Stimulated activated CD8-positive, alpha-beta memory T cell treated with anti-CD3 and anti-CD28 coated beads, Interleukin-4, amount 100 ng/mL, for 1 hour (primary cell): ENCODE results near the gene ATG9B.
"Not testable (repeated sequence)": the region's sequence is repeated elsewhere in the genome, so short reads cannot be mapped to it uniquely, and the experiment has no call there.

ENCODE experiments used
- DNase-seq, 2 donors: peaks; one replicate each; pipeline ENCODE4 v3.0.0-alpha.2; 2020; ENCODE audit warnings: low read depth in 2 of 2, low spot score in 1 of 2

The ATG9B gene

DNA sequence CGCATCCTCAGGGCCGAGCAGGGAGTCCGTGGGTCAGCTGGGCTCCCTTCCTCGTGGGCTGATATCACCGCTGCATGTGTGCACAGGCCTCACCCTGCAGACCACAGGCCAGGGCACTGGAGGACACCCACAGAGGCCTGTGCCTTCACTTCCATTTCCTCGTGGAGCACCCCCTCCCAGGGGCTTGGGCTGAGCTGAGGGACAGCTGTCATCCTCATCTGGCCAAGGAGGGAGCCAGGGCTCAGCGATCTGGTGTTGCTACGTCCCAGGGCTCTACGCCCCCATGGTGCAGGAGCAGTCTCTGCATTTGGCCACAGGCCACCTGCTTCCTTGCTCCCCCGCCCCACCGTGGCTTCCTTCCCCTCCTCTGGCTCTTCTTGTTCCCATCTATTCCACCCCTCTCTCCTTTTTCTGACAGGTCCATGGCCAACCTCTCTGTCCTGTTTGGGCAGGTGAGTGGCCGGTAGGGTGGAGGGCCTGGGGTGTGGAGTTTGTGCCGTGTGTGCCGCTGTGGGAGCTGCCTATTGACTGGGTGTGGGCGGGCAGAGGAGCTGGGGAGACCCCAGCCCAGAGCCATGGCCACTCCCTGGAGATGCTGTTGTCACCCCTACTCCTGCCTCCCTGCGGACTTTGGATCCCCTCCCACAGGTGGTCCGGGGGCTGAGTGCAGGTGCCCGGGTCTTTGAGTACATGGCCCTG is 15.7 kb upstream of the ATG9B start:
- no peak for DNase-seq

DNA sequence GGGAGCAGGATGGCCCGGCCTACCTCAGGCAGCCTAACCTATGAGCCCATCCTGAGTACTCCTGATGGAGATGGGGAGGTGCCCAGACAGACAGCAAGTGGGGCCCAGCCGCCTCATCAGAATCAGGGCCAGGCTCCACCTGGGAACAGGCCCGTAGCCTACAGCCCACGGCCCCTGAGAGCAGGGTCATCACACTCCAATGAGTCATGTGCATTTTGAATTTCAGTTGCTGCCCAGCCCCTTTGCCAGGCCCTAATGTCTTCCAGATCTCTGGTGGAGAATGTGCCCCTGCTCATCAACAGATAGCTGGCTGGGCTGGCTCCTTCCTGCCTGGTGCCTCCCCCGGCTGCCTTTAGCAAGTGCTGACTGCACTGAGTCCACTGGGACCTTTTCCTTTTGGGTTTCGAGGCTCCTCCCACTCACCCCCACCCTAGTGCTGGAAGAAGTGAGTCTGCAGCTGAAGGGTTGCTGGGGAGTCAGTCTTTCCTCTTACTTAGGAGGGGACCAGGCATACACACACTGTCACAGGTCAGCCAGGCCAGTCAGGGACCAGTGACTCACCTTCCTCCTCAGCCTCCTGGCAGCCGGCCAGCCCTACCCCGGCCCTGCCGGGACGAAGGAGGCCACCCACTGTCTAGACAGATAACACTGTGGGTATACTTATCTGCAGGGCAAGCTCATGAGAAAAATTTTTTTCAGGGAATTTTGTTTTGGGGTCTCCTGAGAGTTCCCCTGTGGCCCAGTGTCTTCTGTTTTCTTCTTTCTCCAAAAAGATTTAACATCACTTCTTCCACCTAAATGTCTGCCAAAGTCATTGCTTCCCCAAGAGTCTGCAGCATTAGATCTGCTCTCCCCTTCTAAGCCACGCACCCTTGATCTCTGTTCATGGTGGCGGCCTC is 14.9 kb upstream of the ATG9B start:
- DNase-seq = no peak

GRCh38 chr7:151035902-151036301 is 11.6 kb upstream of the ATG9B start:
- no peak for DNase-seq

DNA sequence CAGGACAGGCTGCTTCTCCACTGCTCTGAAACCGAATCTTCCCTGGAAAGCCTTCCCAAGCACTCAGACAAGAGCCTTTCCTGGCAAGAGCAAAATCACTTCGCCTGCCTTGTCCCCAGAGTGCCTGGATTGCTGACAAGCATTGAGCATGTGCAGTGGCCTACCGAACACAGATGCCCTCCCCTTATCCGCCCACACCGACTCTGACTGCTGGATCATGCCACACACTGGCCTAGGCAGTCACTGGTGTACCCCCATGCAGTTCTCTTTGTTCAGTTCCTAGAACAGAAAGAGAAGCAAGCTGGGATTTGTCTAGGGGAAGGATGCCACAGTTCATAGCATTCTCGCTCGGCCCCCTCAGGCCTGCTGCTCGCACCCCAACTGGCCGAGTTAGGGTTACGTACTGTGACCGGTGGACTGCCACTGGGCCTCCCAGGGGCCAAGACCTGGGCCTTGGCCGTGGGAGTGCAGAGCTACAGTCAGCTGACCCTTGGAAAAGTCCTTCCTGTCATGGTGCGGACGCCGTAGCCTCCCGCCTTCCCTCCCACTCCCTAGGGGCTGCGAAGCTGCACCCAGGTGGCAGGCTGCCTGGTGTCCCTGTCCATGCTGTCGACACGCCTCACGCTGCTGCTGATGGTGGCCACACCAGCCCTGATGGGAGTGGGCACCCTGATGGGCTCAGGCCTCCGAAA is 10.9 kb upstream of the ATG9B start:
- DNase-seq = no peak

GRCh38 chr7:151034312-151035025 is 10.2 kb upstream of the ATG9B start:
- DNase-seq = no peak

- DNase-seq = no peak
These were observed 9.6 kb upstream of the ATG9B start for GRCh38 chr7:151033864-151034249.

DNA sequence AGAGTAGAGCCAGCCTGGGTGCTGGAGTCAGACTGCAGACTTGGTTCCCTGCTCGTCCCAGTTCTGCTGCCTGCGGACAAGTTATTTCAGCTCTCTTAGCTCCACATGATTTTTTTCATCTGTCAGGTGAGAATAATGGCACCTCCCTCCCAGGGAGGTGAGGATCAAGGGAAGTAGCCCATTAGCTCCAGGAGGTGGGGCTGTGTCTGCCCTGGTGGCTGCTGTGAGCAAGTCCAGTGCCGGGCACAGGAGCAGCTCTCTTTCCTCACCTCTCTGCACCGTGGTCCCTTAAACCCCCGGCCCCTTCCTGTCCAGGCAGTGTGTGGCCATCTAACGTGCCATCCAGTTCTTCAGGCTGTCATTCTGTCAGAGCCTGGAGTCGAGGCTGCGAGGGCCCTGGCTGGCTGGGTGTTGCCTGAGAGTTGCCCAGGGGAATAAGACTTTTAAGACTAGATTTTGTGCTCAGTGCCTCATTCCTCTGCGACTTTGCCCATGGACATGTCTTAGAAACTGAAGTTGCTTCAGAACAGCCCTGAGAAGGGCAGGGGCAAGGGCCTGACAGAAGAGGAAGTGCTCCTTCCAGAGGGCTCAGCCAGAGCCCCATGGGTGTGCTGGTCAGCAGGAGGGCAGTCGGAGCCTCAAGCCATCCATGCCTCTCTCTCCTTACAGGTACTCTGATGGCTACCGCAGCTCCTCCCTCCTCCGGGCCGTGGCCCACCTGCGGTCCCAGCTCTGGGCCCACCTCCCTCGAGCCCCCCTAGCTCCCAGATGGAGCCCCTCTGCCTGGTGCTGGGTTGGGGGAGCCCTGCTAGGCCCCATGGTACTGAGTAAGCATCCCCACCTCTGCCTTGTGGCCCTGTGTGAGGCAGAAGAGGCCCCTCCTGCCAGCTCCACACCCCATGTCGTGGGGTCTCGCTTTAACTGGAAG is 8.9 kb upstream of the ATG9B start:
- no peak for DNase-seq

DNA sequence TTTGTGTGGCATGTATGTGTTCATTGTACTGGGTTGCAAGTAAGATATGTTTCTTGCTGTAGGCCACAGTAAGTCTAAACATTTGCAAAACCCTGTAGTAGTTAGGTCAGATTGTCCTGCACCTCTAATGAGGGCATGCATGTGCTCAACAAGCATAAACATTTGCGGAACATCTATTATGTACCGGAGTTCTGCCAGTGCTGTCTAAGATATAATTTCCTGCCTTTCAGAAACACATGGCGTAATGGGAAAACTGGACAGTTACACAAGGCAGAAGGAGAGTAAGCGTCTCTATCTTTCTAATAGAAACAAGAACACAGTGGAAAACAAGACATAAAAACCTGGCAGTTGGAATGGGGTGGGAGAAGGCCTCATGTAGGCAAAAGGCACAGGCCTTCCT is 6.7 kb upstream of the ATG9B start:
- DNase-seq = no peak

GRCh38 chr7:151028948-151029501 is 4.7 kb upstream of the ATG9B start:
- no peak for DNase-seq

DNA sequence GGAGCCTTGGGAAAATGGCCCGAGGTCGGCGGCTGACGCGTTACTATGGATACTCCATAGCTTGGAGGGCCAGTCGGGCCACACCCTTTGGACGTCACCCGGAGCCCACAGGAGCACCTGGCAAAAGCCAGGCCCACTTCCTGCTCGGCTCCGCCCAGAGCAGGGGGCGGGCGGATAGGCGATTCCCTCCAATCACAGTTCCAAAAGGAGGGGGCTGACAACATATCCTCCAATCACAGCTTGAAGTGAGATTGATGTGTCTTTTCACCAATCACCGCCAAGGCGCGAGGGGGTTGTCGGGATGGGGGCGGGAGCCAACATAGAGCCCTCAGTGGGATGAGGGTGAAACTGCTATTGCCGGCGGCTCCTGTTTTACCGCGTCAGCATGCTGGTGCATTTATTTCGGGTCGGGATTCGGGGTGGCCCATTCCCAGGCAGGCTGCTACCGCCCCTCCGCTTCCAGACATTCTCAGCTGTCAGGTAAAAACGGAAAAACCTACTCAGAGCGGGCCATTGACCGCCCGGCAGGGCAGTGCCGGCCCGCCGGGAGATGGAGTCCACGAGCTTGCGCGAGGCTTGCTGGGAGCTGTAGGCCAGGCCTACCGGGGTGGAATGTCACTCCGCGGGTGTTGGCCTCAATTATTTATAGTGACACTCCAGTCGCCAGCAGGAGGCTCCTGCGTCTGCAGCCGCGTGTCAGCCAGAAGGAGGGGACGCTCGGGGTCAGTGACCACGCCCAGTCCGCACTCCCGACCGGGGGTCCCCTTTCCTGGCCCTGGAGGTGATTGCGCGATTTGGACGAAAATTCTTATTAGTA is 4.0 kb upstream of the ATG9B start, which contains the start of gene ABCB8:
TSS of gene ABCB8 (plus strand) at position 320 of the 817 bp plus-strand sequence. CDS start at position 386, 66 bp downstream.
- DNase-seq = peak; percentile 94 to 95

DNA sequence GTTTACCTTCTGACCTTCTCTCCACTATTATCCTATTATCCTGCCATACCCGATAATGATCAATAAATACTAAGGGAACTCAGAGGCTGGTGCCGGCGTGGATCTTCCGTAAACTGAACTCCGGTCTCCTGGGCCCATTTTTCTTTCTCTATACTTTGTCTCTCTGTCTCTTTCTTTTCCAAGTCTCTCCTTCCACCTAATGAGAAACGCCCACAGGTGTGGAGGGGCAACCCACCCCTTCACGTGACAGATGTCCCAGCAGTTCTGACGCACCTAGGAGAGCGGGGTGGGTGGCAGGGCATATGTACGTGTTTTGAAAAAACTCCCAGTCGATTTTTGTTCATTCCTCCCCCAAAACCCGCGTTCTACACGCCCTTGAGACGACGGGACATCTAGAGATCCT is 3.4 kb upstream of the ATG9B start:
- DNase-seq = not testable (repeated sequence)

DNA sequence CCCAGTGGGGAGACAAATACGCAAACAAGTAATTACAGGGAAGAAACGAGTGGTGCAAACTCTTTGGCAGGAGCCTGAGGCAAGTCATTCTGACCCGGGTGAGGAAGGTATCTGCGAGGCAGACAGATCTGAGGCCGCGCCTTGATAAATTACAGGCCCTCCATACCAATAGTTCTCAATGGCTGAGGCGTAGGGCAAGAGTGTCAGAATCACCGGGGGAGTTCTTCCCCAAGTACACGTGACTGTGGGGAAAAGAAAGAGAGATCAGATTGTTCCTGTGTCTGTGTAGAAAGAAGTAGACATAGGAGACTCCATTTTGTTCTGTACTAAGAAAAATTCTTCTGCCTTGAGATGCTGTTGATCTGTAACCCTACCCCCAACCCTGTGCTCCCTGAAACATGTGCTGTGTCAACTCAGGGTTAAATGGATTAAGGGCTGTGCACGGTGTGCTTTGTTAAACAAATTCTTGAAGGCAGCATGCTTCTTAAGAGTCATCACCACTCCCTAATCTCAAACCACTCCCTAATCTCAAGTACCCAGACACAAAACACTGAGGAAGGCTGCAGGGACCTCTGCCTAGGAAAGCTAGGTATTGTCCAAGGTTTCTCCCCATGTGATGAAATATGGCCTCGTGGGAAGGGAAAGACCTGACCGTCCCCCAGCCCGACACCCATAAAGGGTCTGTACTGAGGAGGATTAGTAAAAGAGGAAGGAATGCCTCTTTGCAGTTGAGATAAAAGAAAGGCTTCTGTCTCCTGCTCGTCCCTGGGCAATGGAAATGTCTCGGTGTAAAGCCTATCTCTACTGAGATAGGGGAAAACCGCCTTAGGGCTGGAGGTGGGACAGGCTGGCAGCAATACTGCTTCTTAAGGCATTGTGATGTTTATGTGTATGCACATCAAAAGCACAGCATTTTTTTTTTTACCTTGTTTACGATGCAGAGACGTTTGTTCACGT is 2.8 kb upstream of the ATG9B start:
- not testable (repeated sequence) for DNase-seq

- no peak for DNase-seq
These were observed 1.8 kb upstream of the ATG9B start for GRCh38 chr7:151025924-151026671.

DNA sequence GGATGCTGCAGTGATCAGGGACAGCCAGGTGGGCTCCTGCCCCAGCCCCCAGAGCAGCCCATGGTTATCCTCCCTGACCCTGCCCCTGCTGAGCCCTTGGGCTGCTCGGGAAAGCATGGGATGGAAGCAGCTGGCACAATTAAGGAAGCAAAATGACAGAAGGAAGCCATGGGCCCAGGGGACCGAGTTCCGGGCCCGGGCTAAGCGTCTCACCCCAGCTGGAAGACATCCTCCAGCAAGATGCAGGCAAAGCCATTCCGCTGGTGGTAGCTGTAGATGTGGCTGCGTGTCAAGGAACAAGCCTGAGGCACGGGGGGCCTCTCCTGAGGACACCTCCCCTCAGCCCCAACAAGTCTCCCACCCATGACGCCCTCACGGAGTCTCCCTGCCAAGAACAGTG is 1.1 kb downstream of the ATG9B start:
- no peak for DNase-seq

DNA sequence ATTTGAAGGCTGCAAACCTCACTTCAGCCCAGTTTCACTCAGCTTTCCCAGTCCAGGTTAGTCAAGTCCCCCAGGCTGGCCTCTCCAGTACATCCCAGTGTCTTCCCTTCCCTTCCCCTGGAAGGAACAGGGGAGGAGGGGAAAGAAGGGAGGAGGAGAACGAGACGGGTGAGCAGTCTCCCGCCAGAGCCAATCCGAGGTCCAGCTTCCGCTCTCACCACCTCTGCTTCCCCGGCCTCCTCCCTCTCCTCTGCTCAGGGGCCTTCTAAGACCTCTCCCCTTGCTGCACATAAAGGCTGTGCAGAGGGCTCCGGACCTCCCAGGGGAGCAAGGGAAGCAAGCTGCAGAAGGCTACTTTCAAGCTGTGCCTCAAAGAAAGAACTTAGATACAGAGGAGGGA is 4.1 kb downstream of the ATG9B start:
- no peak for DNase-seq

DNA sequence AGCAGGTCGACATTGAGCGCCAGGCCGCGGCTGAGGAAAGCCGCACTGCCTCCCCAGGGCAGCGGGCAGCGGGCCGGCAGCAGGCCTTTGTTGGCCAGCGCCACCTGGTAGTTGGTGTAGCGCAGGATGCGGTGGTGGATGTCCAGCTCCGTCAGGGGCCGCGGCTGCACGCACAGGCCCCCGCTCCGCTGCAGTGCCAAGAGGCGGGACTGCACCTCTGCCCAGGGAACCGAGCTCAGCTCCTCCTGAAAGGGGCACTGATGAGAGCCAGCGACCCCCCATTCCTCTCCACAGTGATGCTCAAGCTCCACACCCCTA is 5.2 kb downstream of the ATG9B start:
- no peak for DNase-seq

DNA sequence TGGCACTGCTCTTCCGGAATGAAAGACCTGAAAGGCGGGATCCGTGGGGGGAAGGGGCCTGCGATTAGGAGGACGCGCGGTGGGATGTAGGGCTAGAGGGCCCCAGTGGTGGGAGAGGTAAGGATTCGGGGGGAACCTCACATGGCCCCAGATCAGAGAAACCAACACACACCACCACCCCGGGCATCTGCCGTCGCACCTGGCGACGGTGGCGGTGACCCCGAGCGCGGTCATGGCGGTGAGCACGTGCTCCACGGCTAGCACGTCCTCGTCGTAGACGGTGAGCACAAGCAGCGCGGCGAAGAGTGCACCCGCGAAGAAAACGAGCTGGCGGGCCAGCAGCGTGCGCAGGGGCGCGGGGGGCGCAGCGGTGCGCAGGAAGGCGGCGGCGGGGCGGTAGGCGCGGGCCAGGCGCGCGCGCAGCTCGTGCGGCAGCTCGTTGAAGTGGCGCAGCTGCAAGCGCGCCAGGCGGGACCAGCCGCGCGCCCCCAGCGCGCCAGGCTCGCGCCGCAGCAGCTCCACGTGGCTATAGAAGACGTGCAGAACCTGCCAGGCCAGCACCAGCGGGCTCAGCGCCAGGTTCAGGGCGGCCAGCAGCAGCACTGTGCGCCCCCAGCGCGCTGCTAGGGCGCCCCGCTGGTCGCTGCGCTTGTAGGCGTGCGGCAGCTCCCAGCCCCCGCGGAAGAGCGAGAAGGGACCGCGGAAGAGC is 5.7 kb downstream of the ATG9B start:
- DNase-seq = no peak
